HepG2 (cell line): ENCODE results near the gene MSMB. TPM values are rescaled to one million over a fixed set of nuclear protein-coding genes. Genes with fewer than 3 reads are reported as not detected.

Experiments
- CHD2 ChIP-seq: IDR thresholded peaks from 2 replicates; pipeline ENCODE4 v1.6.1; 2011; ENCODE audit warnings: low read depth, low read length, improper control_type of control experiment
- HMGA1 ChIP-seq: sonication (generic); formaldehyde crosslinking; conservative IDR thresholded peaks from 2 replicates; pipeline ENCODE4 v1.4.0; 2020; ENCODE audit warnings: missing genetic modification reagents
- HOMEZ ChIP-seq: IDR thresholded peaks from 2 replicates; pipeline ENCODE4 v1.6.1; 2016; ENCODE audit warnings: low read depth
- JDP2 ChIP-seq: sonication (generic); formaldehyde crosslinking; IDR thresholded peaks from 2 replicates; pipeline ENCODE4 v1.8.1; 2022; ENCODE audit warnings: missing genetic modification reagents, borderline replicate concordance
- LBX2 ChIP-seq: sonication (generic); formaldehyde crosslinking; IDR thresholded peaks from 2 replicates; pipeline ENCODE4 v1.5.0; 2020; ENCODE audit warnings: missing genetic modification reagents, mild to moderate bottlenecking, borderline replicate concordance
- MAF1 ChIP-seq: sonication (generic); formaldehyde crosslinking; IDR thresholded peaks from 2 replicates; pipeline ENCODE4 v1.5.0; 2020; ENCODE audit warnings: missing genetic modification reagents, borderline replicate concordance
- MYNN ChIP-seq: sonication (generic); formaldehyde crosslinking; IDR thresholded peaks from 2 replicates; pipeline ENCODE4 v1.4.0; 2020; ENCODE audit warnings: mild to moderate bottlenecking, low read depth, missing genetic modification reagents
- NFE2 ChIP-seq: sonication (generic); formaldehyde crosslinking; IDR thresholded peaks from 2 replicates; pipeline ENCODE4 v1.4.0; 2020; ENCODE audit warnings: missing genetic modification reagents
- PLRG1 ChIP-seq: fragments of 450-650 bp; conservative IDR thresholded peaks from 2 replicates; pipeline ENCODE4 v1.6.1; 2016
- RELA ChIP-seq: sonication (generic); formaldehyde crosslinking; IDR thresholded peaks from 2 replicates; pipeline ENCODE4 v1.4.0; 2020; ENCODE audit warnings: missing genetic modification reagents
- SRSF9 ChIP-seq: fragments of 200-400 bp; formaldehyde crosslinking; IDR thresholded peaks from 2 replicates; pipeline ENCODE4 v1.6.1; 2018; ENCODE audit warnings: borderline replicate concordance, mild to moderate bottlenecking, low read depth, low read length; ENCODE audit not compliant: insufficient read depth, poor library complexity, severe bottlenecking
- ZNF367 ChIP-seq: sonication (generic); formaldehyde crosslinking; IDR thresholded peaks from 2 replicates; pipeline ENCODE4 v1.4.0; 2020; ENCODE audit warnings: missing genetic modification reagents, borderline replicate concordance
- ZNF430 ChIP-seq: sonication (generic); formaldehyde crosslinking; IDR thresholded peaks from 2 replicates; pipeline ENCODE4 v1.9.0; 2021; ENCODE audit warnings: mild to moderate bottlenecking, missing genetic modification reagents
- ZNF558 ChIP-seq: sonication (generic); formaldehyde crosslinking; IDR thresholded peaks from 2 replicates; pipeline ENCODE4 v1.9.0; 2022; ENCODE audit warnings: mild to moderate bottlenecking, missing genetic modification reagents, borderline replicate concordance
- ZNF570 ChIP-seq: sonication (generic); formaldehyde crosslinking; IDR thresholded peaks from 2 replicates; pipeline ENCODE4 v1.4.0; 2020; ENCODE audit warnings: mild to moderate bottlenecking, missing genetic modification reagents, borderline replicate concordance
- ZNF639 ChIP-seq: conservative IDR thresholded peaks from 2 replicates; pipeline ENCODE4 v1.6.1; 2018; ENCODE audit warnings: missing genetic modification reagents
- ZNF709 ChIP-seq: sonication (generic); formaldehyde crosslinking; IDR thresholded peaks from 2 replicates; pipeline ENCODE4 v1.5.0; 2020; ENCODE audit warnings: mild to moderate bottlenecking, missing genetic modification reagents
- ZNF713 ChIP-seq: sonication (generic); formaldehyde crosslinking; IDR thresholded peaks from 2 replicates; pipeline ENCODE4 v1.4.0; 2020; ENCODE audit warnings: mild to moderate bottlenecking, missing genetic modification reagents
- ZSCAN21 ChIP-seq: sonication (generic); formaldehyde crosslinking; IDR thresholded peaks from 2 replicates; pipeline ENCODE4 v1.8.0; 2022; ENCODE audit warnings: mild to moderate bottlenecking, missing genetic modification reagents, moderate library complexity, borderline replicate concordance
- polyA plus RNA-seq, 8 experiments: library from polyadenylated mRNA; depleted of rRNA in 3 of 8; stranded (reverse) in 7 of 8; unstranded in 1 of 8; fragments of >200 nt; fragmentation: Illumina TruSeq in 4 of 8; extraction: Trizol in 4 of 8; gene quantifications; 2 replicates each; pipeline versions ENCODE4 v1.2.1 to v1.2.3, GENCODE V29; 2011 to 2016; ENCODE audit warnings: low read depth in 4 of 8, missing spikeins in 1 of 8, mixed read lengths in 1 of 8; ENCODE audit not compliant: insufficient read depth in 1 of 8
- total RNA-seq, 5 experiments: library from RNA; depleted of rRNA; stranded (reverse); fragments of >200 nt; fragmentation: Illumina TruSeq; extraction: Trizol; gene quantifications; 2 replicates each; pipeline ENCODE4 v1.2.3, GENCODE V29; 2016; ENCODE audit warnings: low read depth in 1 of 5
- TF ChIP-seq, protein P1 (sequence below): IDR thresholded peaks from 2 replicates; pipeline ENCODE4 v1.6.1; 2016; ENCODE audit warnings: missing compliant biosample characterization, missing genetic modification reagents, borderline replicate concordance
- TF ChIP-seq, protein P2 (sequence below): sonication (generic); formaldehyde crosslinking; IDR thresholded peaks from 2 replicates; pipeline ENCODE4 v1.4.0; 2020; ENCODE audit warnings: missing genetic modification reagents; ENCODE audit errors: not compliant biosample characterization
- TF ChIP-seq, protein P3 (sequence below): sonication (generic); formaldehyde crosslinking; IDR thresholded peaks from 2 replicates; pipeline ENCODE4 v1.8.0; 2022; ENCODE audit warnings: missing genetic modification reagents, low read depth, mild to moderate bottlenecking, borderline replicate concordance

The MSMB gene
- total and polyA plus RNA-seq, 2 of the 13 experiments (the other 11 are each of a cell fraction or from before 2014, with no cell fraction given) = 0.84 TPM; not detected in 1

DNA sequence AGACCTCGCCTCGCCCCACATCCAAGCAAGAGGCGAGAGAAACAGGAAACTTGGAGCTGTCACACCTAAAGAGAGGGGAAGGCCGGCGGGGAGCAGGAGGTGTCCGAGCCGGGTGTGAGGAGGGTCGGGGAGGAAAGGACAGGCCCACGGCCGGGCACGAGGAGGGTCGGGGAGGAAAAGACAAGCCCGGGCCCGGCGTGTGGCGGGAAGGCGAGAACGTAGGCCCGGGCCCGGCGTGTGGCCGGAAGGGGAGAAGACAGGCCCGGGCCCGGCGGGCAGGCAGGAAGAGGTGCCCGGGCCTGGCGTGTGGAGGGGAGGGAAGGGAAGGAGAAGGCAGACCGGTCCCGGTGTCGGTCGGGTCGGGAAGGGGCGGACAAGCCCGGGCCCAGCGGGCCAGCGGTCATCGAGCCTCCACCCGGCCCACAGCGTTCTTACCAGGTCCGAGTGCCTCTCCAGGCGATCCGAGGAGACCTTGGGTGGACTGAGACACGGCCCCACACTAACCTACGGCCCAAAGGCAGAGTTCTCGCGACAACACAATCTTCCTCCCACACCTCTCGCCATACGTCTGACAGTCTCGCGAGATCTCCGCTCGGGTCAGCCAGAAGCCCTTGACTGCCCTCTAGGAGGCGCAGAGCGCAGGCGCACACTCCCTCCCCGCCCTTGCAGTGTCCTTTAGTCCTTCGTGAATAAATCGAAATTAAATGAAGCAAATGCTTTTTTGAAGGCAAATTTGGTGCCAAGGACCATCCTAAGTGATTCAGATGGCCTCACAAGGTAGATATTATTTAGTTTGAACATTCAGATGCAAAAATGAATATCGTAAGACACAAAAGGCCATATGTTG is 15.8 kb downstream of the MSMB start, which contains the start of gene NCOA4 (continued):
- TF ChIP-seq ZNF639 (CRISPR knock-in tag) (no peak), ZNF558 (CRISPR knock-in tag) (peak; percentile 25; the same call in 1 of the 2 replicates), ZNF713 (no peak), LBX2 (CRISPR knock-in tag) (no peak), ZSCAN21 (CRISPR knock-in tag) (peak; percentile 83; the same call in 1 of the 2 replicates), HMGA1 (no peak), MYNN (CRISPR knock-in tag) (no peak), CHD2 (peak; percentile 99), ZNF430 (CRISPR knock-in tag) (no peak; the same call in 1 of the 2 replicates), SRSF9 (no peak), PLRG1 (no peak), ZNF709 (CRISPR knock-in tag) (peak; percentile 88; the same call in 1 of the 2 replicates), ZNF367 (CRISPR knock-in tag) (no peak), JDP2 (CRISPR knock-in tag) (no peak), ZNF570 (no peak), RELA (0 out of 2 replicates have a peak, but pooled peaks have one; percentile 48), NFE2 (CRISPR knock-in tag) (no peak), MAF1 (peak; percentile 37; the same call in 1 of the 2 replicates), HOMEZ (CRISPR knock-in tag) (peak; percentile 62)
- TF ChIP-seq, protein P1, sequence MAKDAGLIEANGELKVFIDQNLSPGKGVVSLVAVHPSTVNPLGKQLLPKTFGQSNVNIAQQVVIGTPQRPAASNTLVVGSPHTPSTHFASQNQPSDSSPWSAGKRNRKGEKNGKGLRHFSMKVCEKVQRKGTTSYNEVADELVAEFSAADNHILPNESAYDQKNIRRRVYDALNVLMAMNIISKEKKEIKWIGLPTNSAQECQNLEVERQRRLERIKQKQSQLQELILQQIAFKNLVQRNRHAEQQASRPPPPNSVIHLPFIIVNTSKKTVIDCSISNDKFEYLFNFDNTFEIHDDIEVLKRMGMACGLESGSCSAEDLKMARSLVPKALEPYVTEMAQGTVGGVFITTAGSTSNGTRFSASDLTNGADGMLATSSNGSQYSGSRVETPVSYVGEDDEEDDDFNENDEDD (CRISPR knock-in tag) = peak; percentile 50; the same call in 1 of the 2 replicates
- TF ChIP-seq, protein P2, sequence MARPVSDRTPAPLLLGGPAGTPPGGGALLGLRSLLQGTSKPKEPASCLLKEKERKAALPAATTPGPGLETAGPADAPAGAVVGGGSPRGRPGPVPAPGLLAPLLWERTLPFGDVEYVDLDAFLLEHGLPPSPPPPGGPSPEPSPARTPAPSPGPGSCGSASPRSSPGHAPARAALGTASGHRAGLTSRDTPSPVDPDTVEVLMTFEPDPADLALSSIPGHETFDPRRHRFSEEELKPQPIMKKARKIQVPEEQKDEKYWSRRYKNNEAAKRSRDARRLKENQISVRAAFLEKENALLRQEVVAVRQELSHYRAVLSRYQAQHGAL (CRISPR knock-in tag) = no peak
- TF ChIP-seq, protein P3, sequence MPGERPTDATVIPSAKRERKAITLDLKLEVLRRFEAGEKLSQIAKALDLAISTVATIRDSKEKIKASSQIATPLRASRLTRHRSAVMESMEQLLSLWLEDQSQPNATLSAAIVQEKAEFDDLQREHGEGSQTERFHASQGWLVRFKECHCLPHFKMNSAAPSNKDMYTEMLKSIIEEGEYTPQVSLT (CRISPR knock-in tag) = no peak
